Glutamatergic neuron (in vitro differentiated cells): ENCODE results near the gene PDHX. TPM values are rescaled to one million over a fixed set of nuclear protein-coding genes. Genes with fewer than 3 reads are reported as not detected.

ENCODE experiments used
- DNase-seq: peaks from one replicate; pipeline ENCODE4 v3.0.0; 2022
- H3K27ac Mint-ChIP-seq: one replicate; pipeline ENCODE4 v1.8.0; 2020; ENCODE audit warnings: mild to moderate bottlenecking, mixed read lengths, inconsistent platforms; ENCODE audit not compliant: unreplicated experiment
- H3K27me3 Mint-ChIP-seq: one replicate; pipeline ENCODE4 v1.8.0; 2020; ENCODE audit warnings: mild to moderate bottlenecking, moderate library complexity, mixed read lengths, inconsistent platforms; ENCODE audit not compliant: unreplicated experiment
- H3K36me3 Mint-ChIP-seq: one replicate; pipeline ENCODE4 v1.8.0; 2020; ENCODE audit warnings: mild to moderate bottlenecking, mixed read lengths, inconsistent platforms; ENCODE audit not compliant: unreplicated experiment
- H3K4me1 Mint-ChIP-seq: one replicate; pipeline ENCODE4 v1.8.0; 2020; ENCODE audit warnings: mild to moderate bottlenecking, low read depth, mixed read lengths, inconsistent platforms; ENCODE audit not compliant: unreplicated experiment
- H3K4me3 Mint-ChIP-seq: one replicate; pipeline ENCODE4 v1.8.0; 2020; ENCODE audit warnings: mild to moderate bottlenecking, mixed read lengths, inconsistent platforms; ENCODE audit not compliant: unreplicated experiment
- H3K9me3 Mint-ChIP-seq: one replicate; pipeline ENCODE4 v1.8.0; 2020; ENCODE audit warnings: mild to moderate bottlenecking, moderate library complexity, mixed read lengths, inconsistent platforms; ENCODE audit not compliant: unreplicated experiment
- CTCF ChIP-seq: fragments of 200-600 bp; sonication (generic); IDR thresholded peaks from one replicate; pipeline ENCODE4 v1.5.0; 2021; ENCODE audit not compliant: partially characterized antibody, unreplicated experiment
- total RNA-seq: library from RNA; stranded (reverse); fragmentation: NEBNext Ultra II Directional; extraction: Animal tissue kit (Norgen Biotek cat#: 25700); gene quantifications from one replicate; pipeline ENCODE4 v1.2.1, GENCODE V29; 2021; ENCODE audit not compliant: unreplicated experiment

Gene PDHX
- total RNA-seq, 1 donor from 2014 or later: 46.5 TPM

GRCh38 chr11:34957606-34958005 is 41.2 kb downstream of the PDHX start:
- no peak overlapping the region for H3K27ac Mint-ChIP-seq
- no peaks in the 10 kb centered on the region for H3K27me3 Mint-ChIP-seq
- H3K4me3 Mint-ChIP-seq: no peak overlapping the region
- TF ChIP-seq CTCF: no peak
- no peaks in the 10 kb centered on the region for H3K36me3 Mint-ChIP-seq
- no peaks in the 10 kb centered on the region for H3K9me3 Mint-ChIP-seq
- no peak for DNase-seq
- peaks cover 13% of the 10 kb centered on the region for H3K4me1 Mint-ChIP-seq

DNA sequence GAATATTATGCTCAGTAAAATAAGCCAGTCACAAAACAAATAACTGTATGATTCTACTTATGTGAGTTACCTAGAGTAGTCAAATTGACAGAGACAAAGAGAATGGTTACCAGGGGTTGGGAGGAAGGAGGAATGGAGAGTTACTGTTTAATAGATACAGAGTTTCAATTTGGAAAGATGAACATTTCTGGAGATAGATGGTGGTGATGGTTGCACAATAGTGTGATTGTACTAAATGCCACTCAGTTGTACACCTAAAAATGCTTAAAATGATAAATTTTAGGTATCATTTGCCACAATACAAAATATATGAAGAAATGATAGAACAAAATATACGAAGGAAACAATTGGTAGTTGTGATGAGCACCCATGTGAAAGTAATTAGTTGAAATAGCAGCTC is 43.4 kb downstream of the PDHX start:
- Mint-ChIP-seq H3K4me3 (no peak overlapping the region), H3K4me1 (peaks cover 13% of the 10 kb centered on the region), H3K27me3 (no peaks in the 10 kb centered on the region), H3K36me3 (no peaks in the 10 kb centered on the region), H3K27ac (peak overlapping the region; percentile 12), H3K9me3 (no peaks in the 10 kb centered on the region)
- no peak for TF ChIP-seq CTCF
- DNase-seq: no peak

- Mint-ChIP-seq H3K4me1 (peaks cover 13% of the 10 kb centered on the region), H3K9me3 (no peaks in the 10 kb centered on the region), H3K4me3 (no peak overlapping the region), H3K27me3 (no peaks in the 10 kb centered on the region), H3K27ac (no peak overlapping the region), H3K36me3 (no peaks in the 10 kb centered on the region)
- no peak for DNase-seq
- no peak for TF ChIP-seq CTCF
These were observed 43.9 kb downstream of the PDHX start for GRCh38 chr11:34960277-34960676.

DNA sequence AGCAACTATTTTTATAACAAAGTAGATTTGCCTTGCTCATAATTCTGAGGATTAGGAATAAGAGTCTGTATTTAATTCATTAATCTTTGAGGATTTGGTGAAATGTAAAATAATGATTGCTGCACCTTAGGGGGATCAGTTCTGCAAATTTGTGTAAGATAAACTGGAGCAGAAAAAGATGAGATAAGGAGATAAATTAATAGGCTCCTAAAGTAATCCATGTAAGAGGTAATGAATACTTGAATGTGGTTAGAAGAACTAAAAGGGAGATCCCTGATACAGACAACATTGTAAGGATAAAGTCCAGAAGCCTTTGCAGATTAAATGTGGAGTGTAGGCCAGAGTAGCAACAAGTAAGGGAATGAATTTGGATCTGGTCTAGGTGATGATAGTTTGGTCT is 45.6 kb downstream of the PDHX start:
- no peak for DNase-seq

DNA sequence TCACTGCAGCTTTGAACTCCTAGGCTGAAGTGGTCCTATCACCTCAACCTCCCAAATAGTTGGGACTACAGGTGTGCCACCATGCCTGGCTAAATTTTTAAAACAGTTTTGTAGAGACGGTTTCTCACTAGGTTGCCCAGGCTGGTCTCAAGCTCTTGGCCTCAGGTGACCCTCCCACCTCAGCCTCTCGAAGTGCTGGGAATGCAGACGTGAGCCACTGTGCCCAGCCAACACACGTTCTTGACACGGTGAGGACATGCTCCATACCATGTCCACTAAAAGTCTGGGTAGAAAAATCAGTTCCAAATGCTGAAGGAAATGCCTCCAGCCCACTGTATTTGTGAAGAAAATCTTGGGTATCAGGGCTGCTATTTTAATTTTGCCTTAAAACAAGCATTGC is 46.9 kb downstream of the PDHX start:
- TF ChIP-seq CTCF: no peak
- peaks cover 10% of the 10 kb centered on the region for H3K4me1 Mint-ChIP-seq
- no peaks in the 10 kb centered on the region for H3K36me3 Mint-ChIP-seq
- H3K27ac Mint-ChIP-seq: no peak overlapping the region
- no peak overlapping the region for H3K4me3 Mint-ChIP-seq
- no peaks in the 10 kb centered on the region for H3K27me3 Mint-ChIP-seq
- no peak for DNase-seq
- no peaks in the 10 kb centered on the region for H3K9me3 Mint-ChIP-seq

More for the DNA sequence above, 45.6 kb downstream of the PDHX start:
- H3K9me3 Mint-ChIP-seq: no peaks in the 10 kb centered on the region
- no peaks in the 10 kb centered on the region for H3K36me3 Mint-ChIP-seq
- TF ChIP-seq CTCF: no peak
- no peak overlapping the region for H3K27ac Mint-ChIP-seq
- H3K27me3 Mint-ChIP-seq: no peaks in the 10 kb centered on the region
- peaks cover 10% of the 10 kb centered on the region for H3K4me1 Mint-ChIP-seq
- no peak overlapping the region for H3K4me3 Mint-ChIP-seq
